GM06990 (cell line): Measurements from ENCODE around the gene DDX54.

ENCODE experiments used
- DNase-seq: peaks from one replicate; pipeline ENCODE4 v3.0.0-alpha.2; 2011; ENCODE audit not compliant: insufficient read length; ENCODE audit errors: extremely low read depth
- H3K27me3 ChIP-seq: replicated peaks from 2 replicates; pipeline ENCODE4 v1.6.0; 2011; ENCODE audit warnings: low read length; ENCODE audit not compliant: control insufficient read depth, insufficient read depth
- H3K36me3 ChIP-seq: 2 replicates; pipeline ENCODE4 v1.5.1; 2011; ENCODE audit warnings: low read length; ENCODE audit not compliant: control insufficient read depth, insufficient read depth
- H3K4me3 ChIP-seq: replicated peaks from 2 replicates; pipeline ENCODE4 v1.5.1; 2011; ENCODE audit warnings: low read depth, mild to moderate bottlenecking, control low read depth, low read length
- CTCF ChIP-seq: IDR thresholded peaks from 2 replicates; pipeline ENCODE4 v1.5.1; 2011; ENCODE audit warnings: low read length, control low read depth, mild to moderate bottlenecking, inconsistent platforms; ENCODE audit not compliant: insufficient read depth, poor library complexity, severe bottlenecking

Gene DDX54

GRCh38 chr12:113146999-113147398 lies 38.3 kb downstream of the DDX54 start:
- Histone ChIP-seq H3K36me3 (no peaks in the 10 kb centered on the region), H3K4me3 (no peak overlapping the region), H3K27me3 (peaks cover 1% of the 10 kb centered on the region; the same call in 1 of the 2 replicates)
- no peak for DNase-seq
- TF ChIP-seq CTCF, result no peak

GRCh38 chr12:113145720-113146551 lies 39.3 kb downstream of the DDX54 start:
- DNase-seq, result no peak
- no peak for TF ChIP-seq CTCF
- Histone ChIP-seq H3K27me3 (no peaks in the 10 kb centered on the region; the same call in 1 of the 2 replicates), H3K4me3 (no peak overlapping the region), H3K36me3 (no peaks in the 10 kb centered on the region)

GRCh38 chr12:113144806-113145205 lies 40.5 kb downstream of the DDX54 start:
- Histone ChIP-seq H3K36me3 (no peaks in the 10 kb centered on the region), H3K27me3 (no peaks in the 10 kb centered on the region; the same call in 1 of the 2 replicates), H3K4me3 (no peak overlapping the region)
- TF ChIP-seq CTCF, result no peak
- DNase-seq, result no peak

- Histone ChIP-seq H3K4me3 (no peak overlapping the region), H3K27me3 (no peaks in the 10 kb centered on the region; the same call in 1 of the 2 replicates), H3K36me3 (no peaks in the 10 kb centered on the region)
- DNase-seq, result no peak
- TF ChIP-seq CTCF, result no peak
These were observed 41.3 kb downstream of the DDX54 start for GRCh38 chr12:113143959-113144358.

GRCh38 chr12:113142886-113143332 lies 42.4 kb downstream of the DDX54 start:
- TF ChIP-seq CTCF, result no peak
- H3K4me3 ChIP-seq, result no peak overlapping the region
- no peaks in the 10 kb centered on the region for H3K36me3 ChIP-seq
- no peak for DNase-seq
- no peaks in the 10 kb centered on the region; the same call in 1 of the 2 replicates for H3K27me3 ChIP-seq
